IPS-11a (cell line): ENCODE results near the gene SYT8.

ENCODE experiments used
- H3K4me3 ChIP-seq: one replicate; pipeline ENCODE4 v1.5.1; 2013; ENCODE audit warnings: low read depth, low read length, control low read depth

The SYT8 gene

DNA sequence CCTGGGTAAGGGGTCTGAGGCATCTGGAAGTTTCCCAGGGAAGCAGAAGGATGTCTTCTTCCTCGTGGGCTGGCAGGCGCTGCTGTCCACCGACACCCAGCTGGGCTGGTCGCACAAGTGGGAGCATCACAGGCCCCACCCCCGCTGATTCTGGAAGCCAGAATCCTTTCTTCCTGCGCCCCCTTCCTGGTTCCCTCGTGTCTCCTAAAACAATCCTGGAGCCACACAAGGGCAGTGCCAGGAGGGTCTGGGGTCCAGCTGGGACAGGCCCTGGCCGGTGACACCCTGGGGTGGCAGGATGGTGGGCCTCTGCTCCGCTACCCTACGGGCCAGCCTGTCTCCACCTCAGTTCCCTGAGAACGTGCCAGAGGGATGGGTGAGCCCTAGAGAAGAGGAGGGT, 22.3 kb downstream of the SYT8 start:
- H3K4me3 ChIP-seq: no peak overlapping the region

- H3K4me3 ChIP-seq: no peak overlapping the region
These were observed 23.4 kb downstream of the SYT8 start for GRCh38 chr11:1858154-1858553.

GRCh38 chr11:1858576-1858975, 23.8 kb downstream of the SYT8 start:
- H3K4me3 ChIP-seq: no peak overlapping the region

DNA sequence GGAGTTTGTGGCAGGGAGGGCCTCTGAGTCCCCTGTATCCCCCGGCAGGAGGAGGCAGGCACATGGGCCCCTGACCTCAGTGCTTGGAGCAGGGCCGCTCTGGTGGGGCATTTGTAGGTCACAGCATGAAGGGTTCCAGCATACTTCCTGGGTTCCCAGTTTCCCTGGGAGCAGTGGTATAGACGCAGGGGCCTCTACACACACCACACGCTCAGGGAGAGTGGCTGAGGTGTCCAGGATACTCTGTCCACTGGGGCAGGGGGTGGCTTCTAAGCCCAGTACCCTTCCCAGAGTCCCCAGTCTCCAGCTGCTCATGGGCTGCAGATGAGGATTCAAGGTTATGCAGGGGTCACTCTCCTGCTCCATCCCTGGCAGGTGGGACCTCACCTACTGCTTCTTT, 24.2 kb downstream of the SYT8 start:
- H3K4me3 ChIP-seq: no peak overlapping the region

- no peak overlapping the region for H3K4me3 ChIP-seq
These were observed 25.3 kb downstream of the SYT8 start for GRCh38 chr11:1860108-1860507.

GRCh38 chr11:1861435-1862411, 26.9 kb downstream of the SYT8 start:
- no peak overlapping the region for H3K4me3 ChIP-seq

DNA sequence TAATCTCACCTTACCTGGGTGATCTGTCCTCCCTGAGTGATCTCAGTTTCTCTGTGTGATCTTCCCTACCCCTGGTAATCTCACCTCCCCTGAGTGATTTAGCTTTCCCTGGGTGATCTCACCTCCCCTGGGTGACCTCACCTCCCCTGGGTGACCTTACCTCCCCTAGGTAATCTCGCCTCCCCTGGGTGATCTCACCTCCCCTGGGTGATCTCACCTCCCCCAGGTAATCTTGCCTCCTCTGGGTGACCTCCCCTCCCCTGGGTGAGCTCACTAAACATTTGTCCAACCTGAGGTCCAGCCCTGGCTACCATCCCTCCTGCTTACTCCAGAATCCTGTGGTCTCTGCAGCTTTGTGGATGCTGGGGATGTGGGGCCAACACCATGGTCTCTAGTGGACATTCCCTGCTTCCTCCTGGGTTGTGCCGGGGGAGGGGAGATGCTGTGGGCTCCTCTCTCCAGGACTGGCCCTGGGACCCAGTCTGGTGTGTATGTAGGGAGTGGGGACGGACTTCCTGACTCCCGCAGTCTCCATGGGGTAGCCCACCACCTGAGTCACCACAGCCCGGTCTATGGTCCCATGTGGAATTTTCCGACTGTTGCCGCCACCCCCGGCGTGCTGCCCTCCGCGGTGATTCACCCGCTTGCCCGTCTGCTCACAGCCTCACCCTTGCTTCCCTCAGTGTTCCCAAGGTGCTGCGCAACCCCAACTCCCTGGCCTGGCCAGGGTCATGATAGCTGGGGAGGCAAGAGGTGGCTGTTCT, 28.0 kb downstream of the SYT8 start:
- no peak overlapping the region for H3K4me3 ChIP-seq

GRCh38 chr11:1863352-1864216, 28.8 kb downstream of the SYT8 start:
- no peak overlapping the region for H3K4me3 ChIP-seq

GRCh38 chr11:1864231-1864630, 29.4 kb downstream of the SYT8 start:
- H3K4me3 ChIP-seq: no peak overlapping the region

DNA sequence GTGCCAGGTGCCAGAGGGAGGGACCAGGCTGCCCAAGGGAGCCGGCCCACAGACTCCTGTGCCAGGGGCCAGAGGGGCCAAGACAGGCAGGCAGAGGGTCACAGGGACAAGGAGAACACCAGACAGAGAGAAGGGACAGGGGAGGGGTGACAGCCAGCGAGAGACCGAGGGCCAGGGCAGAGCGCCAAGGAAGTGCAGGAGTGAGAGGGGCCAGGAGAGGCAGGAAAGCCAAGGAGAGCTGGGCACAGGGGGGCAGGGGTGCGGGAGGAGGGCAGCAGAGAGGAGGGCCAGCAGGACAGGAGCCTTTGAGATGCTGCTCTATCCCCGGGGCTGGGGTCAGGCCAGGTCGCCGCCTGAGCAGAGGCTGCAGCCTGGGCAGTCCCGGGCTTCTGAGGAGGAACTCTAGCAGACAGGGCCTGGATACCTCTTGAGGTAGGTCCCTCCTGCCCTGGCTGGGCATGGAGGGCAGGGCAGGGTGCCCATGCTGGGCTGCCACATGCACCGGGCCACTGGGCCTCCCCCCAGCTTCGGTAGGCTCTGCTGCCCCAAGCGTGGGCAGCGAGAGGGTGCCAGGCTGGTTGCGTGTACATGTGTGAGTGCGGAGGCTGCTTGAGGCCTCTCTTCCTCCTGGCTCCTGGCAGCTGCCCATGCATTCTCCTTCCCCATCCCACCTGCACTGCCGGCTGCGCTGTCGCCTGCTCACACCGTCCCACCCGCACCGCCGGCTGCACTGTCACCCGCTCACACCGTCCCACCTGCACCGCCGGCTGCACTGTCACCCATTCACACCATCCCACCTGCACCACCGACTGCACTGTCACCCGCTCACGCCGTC, 30.3 kb downstream of the SYT8 start:
- no peak overlapping the region for H3K4me3 ChIP-seq

DNA sequence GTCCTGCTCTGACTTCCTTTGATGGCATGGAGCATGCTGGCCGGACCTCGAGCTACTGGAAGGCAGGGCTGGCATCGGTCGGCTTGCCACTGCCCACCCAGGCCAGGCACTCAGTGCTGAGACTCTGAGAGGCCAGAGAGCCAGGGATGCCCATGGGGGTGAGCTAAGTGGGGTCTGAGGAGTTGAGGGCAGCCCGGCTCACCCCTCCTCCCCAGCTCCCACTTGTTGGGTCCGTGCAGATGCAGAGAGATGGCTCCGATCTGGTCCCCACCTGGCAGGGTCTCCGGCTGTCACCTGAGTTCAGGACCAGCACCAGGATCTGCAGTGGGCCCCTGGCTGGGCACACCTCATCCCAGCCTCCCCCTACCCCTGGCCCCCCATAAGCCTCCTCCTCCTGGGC, 31.4 kb downstream of the SYT8 start:
- H3K4me3 ChIP-seq: no peak overlapping the region

DNA sequence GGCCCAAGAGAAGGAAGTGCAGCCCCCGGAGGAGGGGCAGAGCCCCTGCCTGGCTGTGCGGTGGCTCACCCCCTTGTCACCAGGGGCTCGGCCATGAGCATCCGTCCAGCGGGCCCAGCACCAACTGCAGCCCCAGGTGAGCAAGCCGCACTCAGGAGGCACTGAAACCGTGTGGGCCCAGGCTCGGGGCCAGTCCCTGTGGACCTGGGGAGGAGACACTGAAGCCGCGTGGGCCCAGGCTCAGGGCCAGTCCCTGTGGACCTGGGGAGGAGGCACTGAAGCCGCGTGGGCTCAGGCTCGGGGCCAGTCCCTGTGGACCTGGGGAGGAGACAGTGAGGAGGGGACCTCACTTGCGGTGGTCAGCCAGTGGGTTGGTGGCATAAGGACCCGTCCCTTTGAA, 32.0 kb downstream of the SYT8 start:
- no peak overlapping the region for H3K4me3 ChIP-seq

GRCh38 chr11:1867381-1867780, 32.6 kb downstream of the SYT8 start:
- H3K4me3 ChIP-seq: no peak overlapping the region

GRCh38 chr11:1868056-1868635, 33.4 kb downstream of the SYT8 start:
- no peak overlapping the region for H3K4me3 ChIP-seq

GRCh38 chr11:1868636-1869291, 34.0 kb downstream of the SYT8 start:
- H3K4me3 ChIP-seq: no peak overlapping the region

GRCh38 chr11:1869427-1870325, 34.9 kb downstream of the SYT8 start:
- no peak overlapping the region for H3K4me3 ChIP-seq

DNA sequence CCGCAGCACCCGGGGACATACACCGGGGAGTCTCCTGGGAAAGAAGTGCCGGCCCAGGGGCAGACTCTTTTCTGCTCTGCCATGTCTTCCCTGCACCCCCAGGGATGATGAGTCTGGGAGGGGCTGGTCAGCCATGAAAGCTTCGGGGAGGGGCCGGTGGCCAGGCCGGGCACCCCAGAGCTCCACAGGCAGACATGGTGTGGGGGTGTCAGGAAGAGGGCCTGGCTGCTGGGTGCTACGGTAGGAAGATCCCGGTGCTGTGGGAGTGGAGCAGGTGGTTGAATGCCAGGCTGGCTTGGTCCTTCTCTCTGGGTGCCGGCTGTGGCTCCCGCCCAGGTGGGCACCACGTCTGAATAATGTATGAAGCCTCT, 35.5 kb downstream of the SYT8 start:
- H3K4me3 ChIP-seq: no peak overlapping the region

DNA sequence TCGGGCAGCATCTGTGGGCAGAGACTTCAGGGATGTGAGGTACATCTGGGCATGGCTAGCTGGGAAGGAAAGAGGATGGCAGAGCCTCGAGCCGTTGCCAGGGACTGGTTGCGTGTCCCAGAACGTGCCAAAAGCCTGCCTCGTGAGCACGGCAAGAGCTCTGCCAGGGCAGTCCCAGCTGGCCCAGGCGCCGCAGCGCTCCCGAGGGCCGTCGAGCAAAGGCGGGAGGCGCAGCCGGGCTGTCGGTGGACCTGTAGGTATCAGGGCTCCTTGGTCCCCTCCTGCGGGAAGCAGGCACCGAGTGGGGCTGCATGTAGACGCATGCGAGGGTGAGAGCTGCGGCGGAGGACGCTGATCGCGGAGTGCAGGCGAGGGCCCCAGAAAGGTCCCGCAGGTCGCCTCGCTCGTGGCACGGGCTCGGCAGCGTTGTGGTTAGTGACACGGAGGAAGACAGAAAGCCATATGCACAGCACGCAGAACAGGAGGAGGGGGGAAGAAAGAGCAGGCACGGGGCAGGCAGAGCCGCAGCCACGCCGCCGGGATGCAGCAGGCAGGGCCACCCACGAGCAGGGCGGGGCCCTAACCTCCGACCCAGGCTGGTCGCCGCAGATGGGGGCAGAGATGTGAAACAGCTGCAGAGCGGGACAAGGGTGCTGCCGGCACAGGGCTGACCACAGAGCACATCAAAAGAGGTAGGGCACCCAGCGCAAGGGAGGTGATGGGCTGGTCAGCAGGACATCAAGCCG, 36.1 kb downstream of the SYT8 start:
- H3K4me3 ChIP-seq: no peak overlapping the region
